ENCODE data around the gene CCR4.
A peak's percentile ranks its signal among the peaks of the same experiment; 100 is the strongest.
"Not testable (repeated sequence)": the region's sequence is repeated elsewhere in the genome, so short reads cannot be mapped to it uniquely, and the experiment has no call there.

The CCR4 gene

GRCh38 chr3:32983124-32983523 is 31.7 kb downstream of the CCR4 start:
- DNase-seq (ENCODE audit: low spot score), result no peak

GRCh38 chr3:32984918-32985317 is 33.5 kb downstream of the CCR4 start:
- DNase-seq (ENCODE audit: low spot score), result not testable (repeated sequence)

- DNase-seq (ENCODE audit: low spot score), result no peak
Measured at GRCh38 chr3:32989171-32989570, 37.7 kb downstream of the CCR4 start.

GRCh38 chr3:32990116-32990515 is 38.7 kb downstream of the CCR4 start:
- no peak for DNase-seq (ENCODE audit: low spot score)

- no peak for DNase-seq (ENCODE audit: low spot score)
Measured at GRCh38 chr3:32991781-32992180, 40.3 kb downstream of the CCR4 start.

GRCh38 chr3:32992310-32992686 is 40.9 kb downstream of the CCR4 start:
- DNase-seq (ENCODE audit: low spot score), result no peak

- no peak for DNase-seq (ENCODE audit: low spot score)
Measured at GRCh38 chr3:32994045-32994444, 42.6 kb downstream of the CCR4 start.

- DNase-seq (ENCODE audit: low spot score), result no peak
Measured at GRCh38 chr3:32995098-32995497, 43.7 kb downstream of the CCR4 start.

GRCh38 chr3:32996048-32996754 is 44.8 kb downstream of the CCR4 start:
- DNase-seq (ENCODE audit: low spot score), result no peak

- DNase-seq (ENCODE audit: low spot score), result no peak
Measured at GRCh38 chr3:32996755-32997091, 45.3 kb downstream of the CCR4 start.

GRCh38 chr3:32998631-32999451 is 47.4 kb downstream of the CCR4 start:
- DNase-seq (ENCODE audit: low spot score), result no peak

GRCh38 chr3:33000691-33001385 is 49.4 kb downstream of the CCR4 start:
- no peak for DNase-seq (ENCODE audit: low spot score)

- DNase-seq (ENCODE audit: low spot score), result peak; percentile 30
Measured at GRCh38 chr3:33001889-33002288, 50.4 kb downstream of the CCR4 start.

GRCh38 chr3:33003308-33003707 is 51.9 kb downstream of the CCR4 start:
- no peak for DNase-seq (ENCODE audit: low spot score)

GRCh38 chr3:33004205-33004604 is 52.8 kb downstream of the CCR4 start:
- no peak for DNase-seq (ENCODE audit: low spot score)

- no peak for DNase-seq (ENCODE audit: low spot score)
Measured at GRCh38 chr3:33004961-33005360, 53.5 kb downstream of the CCR4 start.

Measured in NAMALWA (cell line).